ENCODE measurements around the gene ASPA.
A peak's percentile ranks its signal among the peaks of the same experiment; 100 is the strongest.

GRCh38 chr17:3551189-3551588 lies 75.4 kb downstream of the ASPA start:
- TF ChIP-seq, protein P1, sequence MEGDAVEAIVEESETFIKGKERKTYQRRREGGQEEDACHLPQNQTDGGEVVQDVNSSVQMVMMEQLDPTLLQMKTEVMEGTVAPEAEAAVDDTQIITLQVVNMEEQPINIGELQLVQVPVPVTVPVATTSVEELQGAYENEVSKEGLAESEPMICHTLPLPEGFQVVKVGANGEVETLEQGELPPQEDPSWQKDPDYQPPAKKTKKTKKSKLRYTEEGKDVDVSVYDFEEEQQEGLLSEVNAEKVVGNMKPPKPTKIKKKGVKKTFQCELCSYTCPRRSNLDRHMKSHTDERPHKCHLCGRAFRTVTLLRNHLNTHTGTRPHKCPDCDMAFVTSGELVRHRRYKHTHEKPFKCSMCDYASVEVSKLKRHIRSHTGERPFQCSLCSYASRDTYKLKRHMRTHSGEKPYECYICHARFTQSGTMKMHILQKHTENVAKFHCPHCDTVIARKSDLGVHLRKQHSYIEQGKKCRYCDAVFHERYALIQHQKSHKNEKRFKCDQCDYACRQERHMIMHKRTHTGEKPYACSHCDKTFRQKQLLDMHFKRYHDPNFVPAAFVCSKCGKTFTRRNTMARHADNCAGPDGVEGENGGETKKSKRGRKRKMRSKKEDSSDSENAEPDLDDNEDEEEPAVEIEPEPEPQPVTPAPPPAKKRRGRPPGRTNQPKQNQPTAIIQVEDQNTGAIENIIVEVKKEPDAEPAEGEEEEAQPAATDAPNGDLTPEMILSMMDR (IDR thresholded peaks at IDR 0.05; ENCODE audit: insufficient read depth, low read depth, low read length) = peak; percentile 4
- TF ChIP-seq EZH2 (IDR thresholded peaks at IDR 0.05; ENCODE audit: insufficient read depth, low read length) = no peak
